ENCODE measurements around the gene KCNQ1.

DNA sequence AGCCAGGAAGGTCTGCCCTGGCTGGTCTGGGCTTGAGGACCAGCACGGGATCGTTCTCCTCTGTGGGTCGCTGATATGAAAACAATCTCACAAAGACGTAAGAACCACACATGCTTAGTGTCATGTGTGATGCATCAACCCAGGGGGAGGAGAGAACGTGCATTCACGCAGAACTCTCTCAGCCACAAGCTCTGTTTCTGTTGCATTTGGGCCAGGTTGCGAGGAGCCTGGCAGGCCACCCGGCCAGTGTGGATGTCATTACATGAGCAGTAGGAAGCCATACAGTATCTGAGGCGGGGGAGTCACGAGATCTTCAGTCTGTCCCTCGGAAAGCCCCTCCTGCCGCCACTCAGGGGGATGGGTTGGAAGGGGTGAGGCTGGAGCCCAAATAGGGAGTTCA is 308.1 kb downstream of the KCNQ1 start:
- TF ChIP-seq CTCF (CRISPR knock-in tag; IDR thresholded peaks at IDR 0.05): no peak
- TF ChIP-seq POLR2AphosphoS5 (IDR thresholded peaks at IDR 0.05; ENCODE audit: low read depth, low read length): no peak
- TF ChIP-seq MLLT10 (CRISPR knock-in tag; IDR thresholded peaks at IDR 0.05): no peak
- TF ChIP-seq STAT5B (CRISPR knock-in tag; IDR thresholded peaks at IDR 0.05): no peak
- TF ChIP-seq IRF2 (CRISPR knock-in tag; IDR thresholded peaks at IDR 0.05): no peak
- no peak for TF ChIP-seq ZNF337 (CRISPR knock-in tag; IDR thresholded peaks at IDR 0.05; ENCODE audit: borderline replicate concordance, low read depth)
- no peak for TF ChIP-seq ZNF709 (CRISPR knock-in tag; IDR thresholded peaks at IDR 0.05)
- no peak for TF ChIP-seq SKI (IDR thresholded peaks at IDR 0.05; ENCODE audit: partially characterized antibody)
- TF ChIP-seq KDM5A (IDR thresholded peaks at IDR 0.05; ENCODE audit: borderline replicate concordance, low read length): no peak

Data from HepG2 (cell line).